Karpas-422 (cell line): ENCODE measurements around the gene LIN28B. TPM values are rescaled to one million over a fixed set of nuclear protein-coding genes. Genes with fewer than 3 reads are reported as not detected.
"Not testable (repeated sequence)": the region's sequence is repeated elsewhere in the genome, so short reads cannot be mapped to it uniquely, and the experiment has no call there.

Source experiments
- DNase-seq: peaks from one replicate; pipeline ENCODE4 v3.0.0-alpha.2; 2015
- H2AFZ ChIP-seq: fragments of 200-600 bp; sonication (generic); 2 replicates; pipeline ENCODE4 v1.6.1; 2014; ENCODE audit warnings: antibody characterized with exemption, low read length, mixed read lengths
- H3K27ac ChIP-seq: fragments of 200-600 bp; sonication (generic); 2 replicates; pipeline ENCODE4 v1.5.1; 2014; ENCODE audit warnings: mild to moderate bottlenecking, low read length, moderate library complexity
- H3K27me3 ChIP-seq: fragments of 200-600 bp; sonication (generic); 2 replicates; pipeline ENCODE4 v1.6.1; 2014; ENCODE audit warnings: low read length, mixed read lengths
- H3K36me3 ChIP-seq: fragments of 200-600 bp; sonication (generic); 2 replicates; pipeline ENCODE4 v1.6.1; 2014; ENCODE audit warnings: low read length, mixed read lengths; ENCODE audit not compliant: insufficient read depth
- H3K4me1 ChIP-seq: fragments of 200-600 bp; sonication (generic); 2 replicates; pipeline ENCODE4 v1.6.1; 2014; ENCODE audit warnings: mild to moderate bottlenecking, low read length, mixed read lengths
- H3K4me2 ChIP-seq: fragments of 200-600 bp; sonication (generic); 2 replicates; pipeline ENCODE4 v1.6.1; 2014; ENCODE audit warnings: low read length, low read depth, mild to moderate bottlenecking; ENCODE audit not compliant: poor library complexity, severe bottlenecking
- H3K4me3 ChIP-seq: fragments of 200-600 bp; sonication (generic); 2 replicates; pipeline ENCODE4 v1.5.1; 2014; ENCODE audit warnings: mild to moderate bottlenecking, antibody characterized with exemption, low read length, mixed read lengths
- H3K79me2 ChIP-seq: fragments of 200-600 bp; sonication (generic); 2 replicates; pipeline ENCODE4 v1.6.1; 2014; ENCODE audit warnings: mild to moderate bottlenecking, low read length, mixed read lengths
- H3K9ac ChIP-seq: fragments of 200-600 bp; sonication (generic); 2 replicates; pipeline ENCODE4 v1.6.0; 2014; ENCODE audit warnings: low read length
- H3K9me2 ChIP-seq: fragments of 200-600 bp; sonication (generic), shearing (Covaris generic); replicated peaks from 2 replicates; pipeline ENCODE4 v1.6.0; 2014; ENCODE audit warnings: mild to moderate bottlenecking, low read length, moderate library complexity; ENCODE audit not compliant: insufficient read depth
- H3K9me3 ChIP-seq: fragments of 300-700, 200-600 bp; sonication (generic); 2 replicates; pipeline ENCODE4 v1.6.1; 2014; ENCODE audit warnings: low read length, mixed read lengths
- H4K20me1 ChIP-seq: fragments of 200-600 bp; sonication (generic); 2 replicates; pipeline ENCODE4 v1.6.1; 2014; ENCODE audit warnings: mild to moderate bottlenecking, antibody characterized with exemption, low read length, low read depth; ENCODE audit not compliant: insufficient read depth
- total RNA-seq: library from RNA; depleted of rRNA; stranded (reverse); fragments of >200 nt; shearing (Covaris generic); gene quantifications from 2 replicates; pipeline ENCODE4 v1.2.3, GENCODE V29; 2014; ENCODE audit warnings: low replicate concordance

The LIN28B gene
- total RNA-seq, 1 experiment from 2014 or later: 21.4 TPM

DNA sequence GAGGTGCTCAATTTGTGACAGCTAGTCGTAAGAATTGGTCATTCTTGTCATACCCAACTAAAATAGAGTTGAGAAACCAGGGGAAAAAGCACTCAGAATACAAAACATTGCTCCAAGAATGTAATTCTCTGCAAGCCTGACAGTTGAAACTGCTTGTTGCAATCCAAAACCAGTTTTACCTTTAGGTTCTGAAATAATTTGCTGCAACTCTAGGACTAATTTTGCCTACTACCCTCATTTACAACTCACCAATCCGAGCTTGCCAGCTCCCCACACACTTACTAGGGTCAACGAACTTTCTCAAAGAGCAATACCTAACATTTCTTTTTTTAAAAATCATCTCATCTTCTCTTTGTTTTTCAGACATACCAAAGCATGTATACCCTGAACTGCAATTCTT lies 29.7 kb downstream of the LIN28B start:
- Histone ChIP-seq H2AFZ (no peak overlapping the region), H3K79me2 (peaks cover 75% of the 10 kb centered on the region), H3K9ac (no peak overlapping the region), H3K27ac (peak overlapping the region; percentile 31; the same call in 1 of the 2 replicates), H3K36me3 (no peaks in the 10 kb centered on the region), H3K9me3 (no peaks in the 10 kb centered on the region), H3K4me1 (peaks cover 17% of the 10 kb centered on the region), H3K27me3 (no peaks in the 10 kb centered on the region), H3K4me2 (no peak overlapping the region), H3K9me2 (no peaks in the 10 kb centered on the region), H4K20me1 (no peaks in the 10 kb centered on the region), H3K4me3 (no peak overlapping the region)
- no peak for DNase-seq

DNA sequence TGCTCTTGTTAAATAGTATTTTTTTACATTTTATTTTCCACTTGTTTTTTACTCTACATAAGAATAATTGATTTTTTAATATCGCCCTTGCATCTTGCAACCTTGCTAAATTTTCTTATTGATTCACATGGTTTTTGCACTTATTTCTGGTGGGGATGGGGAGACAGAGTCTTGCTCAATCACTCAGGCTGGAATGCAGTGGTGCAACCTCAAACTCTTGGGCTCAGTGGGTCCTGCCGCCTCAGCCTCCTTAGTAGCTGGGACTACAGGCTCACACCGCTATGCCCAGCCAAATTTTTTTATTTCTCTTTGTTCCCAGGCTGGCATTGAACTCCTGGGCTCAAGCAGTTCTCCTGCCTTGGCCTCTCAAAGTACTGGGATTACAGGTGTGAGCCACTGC lies 30.3 kb downstream of the LIN28B start:
- Histone ChIP-seq H3K9me2 (no peaks in the 10 kb centered on the region), H3K9ac (no peak overlapping the region), H3K4me2 (no peak overlapping the region), H3K36me3 (no peaks in the 10 kb centered on the region), H3K27me3 (no peaks in the 10 kb centered on the region), H3K9me3 (no peaks in the 10 kb centered on the region), H2AFZ (no peak overlapping the region), H3K79me2 (peaks cover 69% of the 10 kb centered on the region), H3K4me3 (no peak overlapping the region), H4K20me1 (no peaks in the 10 kb centered on the region), H3K4me1 (peaks cover 17% of the 10 kb centered on the region), H3K27ac (0 out of 2 replicates have a peak overlapping the region, but pooled peaks have one; percentile 31)
- no peak for DNase-seq

DNA sequence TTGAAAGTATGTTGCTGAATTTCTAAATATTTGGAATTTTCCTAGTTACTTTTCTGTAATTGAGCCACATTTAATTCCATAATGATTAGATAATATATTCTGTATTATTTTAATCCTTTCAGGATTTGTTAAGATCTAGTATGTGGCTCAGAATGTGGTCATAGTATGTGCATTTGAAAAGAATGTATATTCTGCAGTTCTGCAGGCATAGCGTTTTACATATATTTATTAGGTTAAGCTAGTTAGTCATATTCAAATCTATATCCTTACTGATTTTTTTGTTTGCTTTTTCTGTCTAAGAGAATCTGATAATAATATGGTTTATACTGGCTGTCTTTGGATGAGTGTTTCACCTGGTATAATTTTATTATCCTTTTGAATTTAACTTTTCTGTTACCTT lies 33.2 kb downstream of the LIN28B start:
- no peak overlapping the region for H3K4me3 ChIP-seq
- peaks cover 61% of the 10 kb centered on the region for H3K79me2 ChIP-seq
- no peaks in the 10 kb centered on the region for H4K20me1 ChIP-seq
- H3K36me3 ChIP-seq: no peaks in the 10 kb centered on the region
- no peak for DNase-seq
- H3K9ac ChIP-seq: no peak overlapping the region
- no peak overlapping the region for H3K4me2 ChIP-seq
- peaks cover 14% of the 10 kb centered on the region for H3K4me1 ChIP-seq
- H2AFZ ChIP-seq: no peak overlapping the region
- H3K27me3 ChIP-seq: no peaks in the 10 kb centered on the region
- no peak overlapping the region for H3K27ac ChIP-seq
- H3K9me2 ChIP-seq: no peaks in the 10 kb centered on the region
- H3K9me3 ChIP-seq: no peaks in the 10 kb centered on the region

DNA sequence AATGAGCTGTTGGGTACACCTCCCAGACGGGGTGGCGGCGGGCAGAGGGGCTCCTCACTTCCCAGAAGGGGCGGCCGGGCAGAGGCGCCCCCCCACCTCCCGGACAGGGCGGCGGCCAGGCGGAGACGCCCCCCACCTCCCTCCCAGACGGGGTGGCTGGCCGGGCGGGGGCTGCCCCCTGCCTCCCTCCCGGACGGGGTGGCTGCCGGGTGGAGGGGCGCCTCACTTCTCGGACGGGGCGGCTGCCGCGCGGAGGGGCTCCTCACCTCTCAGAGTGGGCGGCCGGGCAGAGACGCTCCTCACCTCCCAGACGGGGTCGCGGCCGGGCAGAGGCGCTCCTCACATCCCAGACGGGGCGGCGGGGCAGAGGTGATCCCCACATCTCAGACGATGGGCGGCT lies 34.2 kb downstream of the LIN28B start:
- H4K20me1 ChIP-seq, H3K9me2 ChIP-seq, H3K4me2 ChIP-seq, H2AFZ ChIP-seq, H3K9ac ChIP-seq, DNase-seq, H3K27me3 ChIP-seq, H3K36me3 ChIP-seq, H3K27ac ChIP-seq, H3K4me3 ChIP-seq, H3K9me3 ChIP-seq: not testable (repeated sequence)
- Histone ChIP-seq H3K79me2 (peaks cover 60% of the 10 kb centered on the region), H3K4me1 (peaks cover 11% of the 10 kb centered on the region)

DNA sequence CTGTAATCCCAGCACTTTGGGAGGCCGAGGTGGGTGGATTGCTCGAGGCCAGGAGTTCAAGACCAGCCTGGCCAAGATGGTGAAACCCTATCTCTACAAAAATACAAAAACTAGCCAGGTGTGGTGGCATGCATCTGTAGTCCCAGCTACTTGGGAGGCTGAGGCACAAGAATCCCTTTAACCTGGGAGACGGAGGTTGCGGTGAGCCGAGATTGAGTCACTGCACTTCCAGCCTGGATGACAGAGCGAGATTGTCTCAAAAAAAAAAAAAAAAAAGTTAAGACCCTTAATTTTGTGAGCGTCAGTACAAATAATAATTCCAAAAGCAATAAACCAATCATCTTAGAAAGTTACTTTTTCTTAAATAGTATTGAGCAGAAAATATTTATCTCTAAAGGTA lies 36.7 kb downstream of the LIN28B start:
- not testable (repeated sequence) for H3K36me3 ChIP-seq, H3K4me1 ChIP-seq, H3K4me2 ChIP-seq, H3K9me3 ChIP-seq, H4K20me1 ChIP-seq, H3K9ac ChIP-seq, H3K9me2 ChIP-seq, H3K4me3 ChIP-seq, DNase-seq, H2AFZ ChIP-seq, H3K27ac ChIP-seq, H3K27me3 ChIP-seq
- H3K79me2 ChIP-seq: peaks cover 54% of the 10 kb centered on the region

DNA sequence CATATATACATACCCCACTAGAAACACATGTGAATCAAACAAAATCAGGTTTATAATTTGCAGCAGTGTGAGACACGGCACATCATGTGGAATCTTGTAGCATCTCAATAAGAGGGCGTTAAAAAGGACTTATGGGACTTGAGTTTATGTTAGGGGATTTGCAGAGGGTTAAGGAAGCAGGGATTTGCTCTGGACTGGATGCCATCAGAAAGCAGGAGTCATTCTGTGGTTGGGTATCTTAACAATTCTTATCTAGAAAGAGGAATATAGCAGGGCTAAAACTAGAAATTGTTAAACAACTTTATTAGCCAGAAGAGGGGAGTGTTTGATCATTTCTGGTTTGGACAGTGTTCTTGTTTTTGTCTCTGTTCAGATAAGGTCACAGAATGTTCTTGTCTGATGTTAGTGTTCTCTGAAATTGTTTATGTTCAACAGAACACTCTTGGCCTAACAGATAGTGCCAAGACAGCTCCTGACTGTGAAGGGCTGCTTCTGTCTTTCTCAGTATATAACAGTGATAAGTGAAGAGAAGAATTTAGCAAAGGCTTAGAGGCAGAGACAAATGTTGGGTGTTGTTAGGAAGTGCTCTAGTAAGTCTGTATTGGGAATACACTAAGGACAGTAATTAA lies 39.2 kb downstream of the LIN28B start:
- no peaks in the 10 kb centered on the region for H4K20me1 ChIP-seq
- no peaks in the 10 kb centered on the region for H3K9me3 ChIP-seq
- no peak overlapping the region for H3K27ac ChIP-seq
- H3K9ac ChIP-seq: no peak overlapping the region
- H3K79me2 ChIP-seq: peaks cover 54% of the 10 kb centered on the region
- H3K9me2 ChIP-seq: no peaks in the 10 kb centered on the region
- H3K4me2 ChIP-seq: no peak overlapping the region
- peak; percentile 60 for DNase-seq
- no peaks in the 10 kb centered on the region for H3K27me3 ChIP-seq
- H3K36me3 ChIP-seq: no peaks in the 10 kb centered on the region
- no peak overlapping the region for H3K4me3 ChIP-seq
- H2AFZ ChIP-seq: no peak overlapping the region
- peaks cover 19% of the 10 kb centered on the region for H3K4me1 ChIP-seq

DNA sequence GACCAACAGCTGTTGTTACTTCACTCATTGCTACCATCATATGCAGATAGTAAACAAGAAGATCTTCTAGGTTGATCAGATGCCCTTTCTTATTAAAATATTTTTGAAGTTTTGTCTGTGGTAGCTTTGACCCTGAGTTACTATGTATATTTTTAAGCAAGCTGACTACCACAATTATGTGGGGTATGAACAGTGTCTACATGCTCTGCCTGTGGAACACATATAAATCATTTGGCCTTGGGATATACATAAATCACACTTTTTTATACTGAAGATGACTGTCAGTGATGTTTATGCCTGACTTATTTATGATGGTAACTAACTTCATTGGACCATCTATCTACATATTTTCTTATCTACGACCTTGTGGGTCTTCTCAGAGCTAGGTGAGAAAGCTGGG lies 44.2 kb downstream of the LIN28B start:
- Histone ChIP-seq H4K20me1 (no peaks in the 10 kb centered on the region), H3K27me3 (no peaks in the 10 kb centered on the region), H3K4me3 (no peak overlapping the region), H2AFZ (no peak overlapping the region), H3K79me2 (peaks cover 73% of the 10 kb centered on the region), H3K9me2 (no peaks in the 10 kb centered on the region), H3K4me2 (peak overlapping the region; percentile 23), H3K9me3 (no peaks in the 10 kb centered on the region), H3K4me1 (peaks cover 26% of the 10 kb centered on the region), H3K36me3 (no peaks in the 10 kb centered on the region), H3K9ac (no peak overlapping the region), H3K27ac (no peak overlapping the region; the same call in 1 of the 2 replicates)
- no peak for DNase-seq

DNA sequence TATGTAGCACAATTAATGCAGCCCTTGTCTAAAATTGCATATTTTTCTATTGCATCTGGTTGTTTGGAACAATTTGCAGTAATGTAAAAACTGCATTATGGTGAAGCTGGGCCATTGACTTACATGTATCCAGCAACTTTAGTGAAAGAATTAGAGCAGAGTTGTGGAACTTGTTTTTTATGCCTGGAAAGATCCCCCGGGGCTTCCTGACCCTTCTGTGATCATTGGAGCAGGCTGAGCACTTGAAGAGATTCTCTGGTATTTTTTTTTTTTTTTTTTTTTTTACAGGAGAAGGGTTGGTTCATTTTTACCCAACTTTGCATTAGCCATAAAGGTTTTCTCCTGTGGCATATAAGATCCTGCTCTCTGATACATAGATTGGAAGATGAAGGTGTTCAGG lies 45.0 kb downstream of the LIN28B start:
- Histone ChIP-seq H2AFZ (no peak overlapping the region), H3K4me2 (peak overlapping the region; percentile 23), H3K9me2 (no peaks in the 10 kb centered on the region), H3K79me2 (peaks cover 74% of the 10 kb centered on the region), H3K27me3 (no peaks in the 10 kb centered on the region), H3K27ac (0 out of 2 replicates have a peak overlapping the region, but pooled peaks have one; percentile 18), H4K20me1 (no peaks in the 10 kb centered on the region), H3K9me3 (no peaks in the 10 kb centered on the region), H3K36me3 (no peaks in the 10 kb centered on the region), H3K9ac (no peak overlapping the region), H3K4me1 (peaks cover 26% of the 10 kb centered on the region), H3K4me3 (no peak overlapping the region)
- no peak for DNase-seq
